GM18858 (cell line): ENCODE data around the gene APBB2.

ENCODE experiments used
- ATAC-seq: cut with Tn5 transposase; IDR thresholded peaks from one replicate; pipeline ENCODE4 v1.9.1; 2021; ENCODE audit not compliant: unreplicated experiment

APBB2 gene

DNA sequence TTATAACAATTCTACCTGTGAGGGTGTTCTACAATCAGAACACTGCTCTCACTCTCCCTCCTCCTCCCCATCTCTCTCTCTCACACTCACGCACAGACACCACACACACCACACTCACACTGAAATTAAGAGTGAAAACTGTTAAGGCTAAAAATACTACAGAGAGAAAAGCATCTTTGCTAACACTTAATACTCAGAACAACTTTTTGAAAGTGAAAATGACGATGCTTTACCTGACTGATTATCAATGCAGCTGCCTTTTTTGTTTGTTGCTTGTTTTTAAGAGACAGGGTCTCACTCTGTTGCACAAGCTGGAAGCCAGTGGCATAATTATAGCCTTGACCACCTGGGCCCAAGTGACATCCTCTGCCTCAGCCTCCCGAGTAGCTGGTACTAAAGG, 222.4 kb downstream of the APBB2 start:
- peak; percentile 64 for ATAC-seq

DNA sequence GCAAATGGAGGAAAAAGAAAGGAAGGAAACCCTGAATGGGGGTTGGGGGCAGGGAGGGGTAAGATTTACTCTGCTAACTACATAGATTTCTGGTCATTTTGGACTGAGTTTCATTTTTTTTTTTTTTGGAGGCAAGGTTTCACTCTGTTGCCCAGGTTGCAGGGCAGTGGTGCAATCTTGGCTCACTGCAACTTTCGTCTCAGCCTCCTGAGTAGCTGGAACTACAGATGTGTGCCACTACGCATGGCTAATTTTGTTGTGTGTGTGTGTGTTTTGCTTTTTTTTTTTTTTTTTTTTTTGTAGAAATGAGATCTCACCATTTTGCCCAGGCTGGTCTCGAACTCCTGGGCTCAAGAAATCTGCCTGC, 223.5 kb downstream of the APBB2 start:
- no peak for ATAC-seq

- ATAC-seq: no peak
These were observed 224.0 kb downstream of the APBB2 start for GRCh38 chr4:40990236-40990898.

DNA sequence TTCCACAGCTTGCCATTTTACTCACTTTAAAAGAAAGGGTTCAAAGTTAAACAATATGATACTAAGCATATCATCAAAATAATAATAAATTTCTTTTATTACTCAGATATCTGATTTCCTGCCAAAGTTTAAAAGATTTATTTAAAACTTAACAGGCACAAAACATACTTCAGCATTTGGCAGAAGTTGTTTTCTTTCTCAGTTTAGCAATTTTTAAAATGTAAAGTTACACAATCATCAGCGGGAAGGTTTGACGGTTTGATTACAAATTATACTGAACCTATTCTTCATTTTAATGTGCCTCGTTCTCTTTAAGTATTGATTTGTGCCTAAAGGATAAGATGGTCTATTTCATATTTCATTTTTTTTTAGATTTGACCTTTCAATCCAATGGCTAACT, 227.2 kb downstream of the APBB2 start:
- no peak for ATAC-seq

DNA sequence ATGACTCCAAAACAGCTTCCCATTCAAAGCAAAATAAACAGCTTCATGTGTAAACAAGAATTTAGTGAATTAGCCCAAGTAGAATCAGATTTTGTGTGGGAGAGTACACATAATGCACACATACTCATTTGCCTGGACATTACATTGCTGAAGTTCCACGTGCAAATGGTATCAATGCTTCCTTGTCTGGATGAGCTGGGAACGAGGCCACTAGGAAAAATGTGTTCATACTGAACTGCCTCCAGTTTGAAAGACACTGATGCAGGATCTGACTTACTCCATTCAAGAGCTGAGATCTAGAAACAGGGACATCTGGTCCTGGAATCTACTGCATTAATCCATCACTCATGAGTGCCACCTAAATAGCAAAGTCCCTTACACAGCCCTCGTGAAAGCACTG, 228.0 kb downstream of the APBB2 start:
- no peak for ATAC-seq

DNA sequence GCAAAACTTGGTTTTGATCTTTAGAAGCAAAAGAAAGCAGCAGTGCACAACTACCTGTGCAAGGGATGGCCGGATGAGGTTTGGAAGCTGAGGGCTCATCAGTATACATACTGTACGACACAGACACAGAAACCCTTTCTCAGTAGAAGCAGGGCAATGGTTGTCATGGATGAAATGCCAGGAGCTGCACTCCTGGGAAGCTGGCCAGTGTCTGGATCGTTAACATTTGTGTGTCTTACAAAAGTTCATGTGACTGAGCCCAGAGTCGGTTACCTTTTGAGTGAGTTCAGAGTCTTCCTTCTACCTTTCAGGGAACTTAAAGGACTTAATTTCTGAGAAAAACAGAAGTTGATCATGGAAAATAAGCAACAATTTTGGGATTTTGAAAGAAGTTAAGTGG, 230.3 kb downstream of the APBB2 start:
- no peak for ATAC-seq

GRCh38 chr4:40980318-40980883, 233.9 kb downstream of the APBB2 start:
- no peak for ATAC-seq

- no peak for ATAC-seq
These were observed 235.8 kb downstream of the APBB2 start for GRCh38 chr4:40978548-40978947.

GRCh38 chr4:40976343-40976742, 238.0 kb downstream of the APBB2 start:
- ATAC-seq: peak; percentile 50

DNA sequence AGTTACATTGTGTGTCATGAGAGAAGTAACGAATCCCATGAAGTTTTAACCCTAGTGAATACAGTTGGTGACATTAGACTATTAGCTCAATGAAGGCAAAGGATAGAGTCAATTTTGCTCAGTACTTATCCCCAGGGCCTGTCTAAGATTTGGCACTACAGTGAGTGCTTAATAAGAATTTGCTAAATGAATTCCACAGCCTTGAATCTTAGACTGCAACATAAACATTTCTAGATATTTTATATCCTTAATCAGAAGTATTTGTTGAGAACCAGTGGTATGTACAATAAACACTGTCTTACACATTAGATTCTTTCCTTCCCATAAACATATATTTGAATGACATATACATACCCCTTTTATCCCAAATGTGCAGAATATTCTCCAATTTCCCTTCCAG, 241.6 kb downstream of the APBB2 start:
- no peak for ATAC-seq

- no peak for ATAC-seq
These were observed 243.0 kb downstream of the APBB2 start for GRCh38 chr4:40971338-40971737.

- ATAC-seq: no peak
These were observed 244.8 kb downstream of the APBB2 start for GRCh38 chr4:40969501-40969900.

DNA sequence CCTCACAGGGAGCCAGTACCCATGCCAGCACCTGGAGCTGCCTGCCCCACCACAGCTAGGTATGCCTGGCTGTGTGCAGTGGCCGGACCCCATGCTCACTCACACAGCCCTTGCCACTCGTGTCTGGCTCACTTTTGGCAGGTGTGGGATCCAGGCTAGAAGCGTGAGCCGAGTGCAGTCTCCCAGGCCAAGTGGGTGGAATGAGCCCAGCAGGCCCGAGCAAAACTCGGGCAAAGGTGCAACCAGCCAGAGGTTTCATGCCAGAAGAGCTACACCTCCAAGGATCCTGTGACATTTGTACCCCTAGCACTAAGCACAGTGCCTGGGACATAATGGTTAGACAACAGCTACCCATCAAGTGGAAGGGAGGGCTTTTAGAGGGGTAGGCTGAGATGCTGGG, 246.8 kb downstream of the APBB2 start:
- no peak for ATAC-seq

DNA sequence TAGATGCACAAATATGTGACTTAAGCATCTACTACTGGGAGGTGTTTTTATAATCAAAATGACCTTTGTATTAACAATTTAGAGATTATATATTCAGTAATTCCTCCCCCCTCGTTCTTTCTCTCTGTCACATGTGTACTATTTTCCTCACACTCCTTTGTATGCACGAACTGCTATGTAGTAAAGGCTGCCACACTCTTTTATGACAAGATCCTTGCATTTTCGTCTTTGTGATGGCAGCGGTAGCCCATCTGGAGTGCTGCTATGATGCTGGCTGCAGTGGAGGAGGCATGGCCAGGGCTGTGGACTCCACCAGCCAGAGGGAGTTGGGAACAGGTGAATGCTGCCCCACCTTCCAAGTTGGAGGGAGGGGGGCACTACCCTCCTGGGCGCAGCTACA, 248.3 kb downstream of the APBB2 start:
- ATAC-seq: no peak

GRCh38 chr4:40963897-40964478, 250.4 kb downstream of the APBB2 start:
- no peak for ATAC-seq

DNA sequence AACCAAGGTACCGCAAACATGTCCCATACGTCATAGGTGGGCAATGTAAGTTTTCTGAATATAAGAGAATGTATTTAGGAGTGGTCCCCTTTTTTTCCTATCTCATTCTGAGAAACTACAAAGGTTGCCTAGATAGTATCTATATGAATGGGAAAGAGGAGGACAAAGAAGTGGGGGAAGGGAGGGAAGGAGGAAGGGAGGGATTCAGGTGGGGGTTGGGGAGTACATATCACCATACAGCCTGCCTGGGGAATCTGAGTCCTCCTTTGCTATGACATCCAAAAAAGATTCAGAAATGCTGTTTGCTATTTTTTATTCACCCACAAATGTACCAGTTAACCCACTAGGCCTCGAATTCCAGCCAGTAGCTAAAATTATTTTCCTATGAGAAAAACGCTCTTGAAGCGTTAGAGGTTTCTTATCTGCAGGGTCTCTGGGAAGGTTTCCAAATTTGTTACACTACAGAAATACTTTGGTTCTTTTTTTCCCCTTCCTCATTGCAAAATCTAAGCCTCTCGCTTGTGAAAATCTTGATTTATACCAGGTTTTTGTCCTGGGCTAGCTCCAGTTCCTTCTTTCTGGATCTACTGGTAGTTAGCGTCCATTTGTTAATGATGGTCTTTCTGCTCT, 251.7 kb downstream of the APBB2 start:
- ATAC-seq: no peak

DNA sequence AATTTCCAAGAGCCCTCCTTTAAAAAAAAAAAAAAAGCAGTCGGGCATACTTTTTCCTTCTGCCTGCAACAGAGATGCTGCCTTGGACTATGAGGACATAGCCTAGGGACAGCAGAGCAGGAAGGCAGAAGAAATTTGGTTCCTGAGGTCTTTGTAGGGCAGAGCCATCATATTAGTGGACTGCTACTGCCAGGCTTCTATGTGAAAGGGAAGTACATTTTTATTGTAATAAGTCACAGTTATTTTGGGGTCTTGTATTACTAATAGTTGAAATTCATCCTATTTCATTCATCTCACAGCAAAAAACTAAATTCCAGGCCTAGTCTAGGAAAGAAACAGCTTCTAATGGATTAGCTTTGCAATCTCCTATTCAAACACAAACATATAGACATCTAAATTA, 253.4 kb downstream of the APBB2 start:
- ATAC-seq: no peak

- no peak for ATAC-seq
These were observed 257.1 kb downstream of the APBB2 start for GRCh38 chr4:40957281-40957680.

DNA sequence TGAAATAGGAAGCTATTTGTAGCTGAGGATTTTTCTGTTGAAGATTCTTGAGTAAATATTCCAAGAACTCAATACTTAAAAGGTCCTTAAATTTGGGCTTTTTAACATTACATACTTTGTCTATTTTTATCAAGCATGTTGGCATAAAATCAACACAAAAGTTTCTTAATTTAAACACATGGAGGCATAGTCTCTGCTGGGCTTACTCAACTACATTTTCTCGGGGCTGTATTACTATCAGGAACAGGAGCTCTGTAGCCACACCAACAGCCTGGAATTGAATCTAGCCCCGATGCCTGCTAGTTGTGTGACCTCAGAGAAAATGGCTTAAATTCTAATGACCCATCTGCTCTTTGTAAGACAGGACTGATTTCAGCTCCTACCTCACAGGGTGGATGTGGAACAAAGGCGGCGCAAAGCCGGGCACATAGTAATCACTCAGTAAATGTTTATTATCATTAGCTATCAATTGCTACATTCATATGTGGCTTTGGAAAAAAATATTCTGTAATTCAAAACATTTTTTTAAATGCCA, 257.6 kb downstream of the APBB2 start:
- ATAC-seq: no peak

DNA sequence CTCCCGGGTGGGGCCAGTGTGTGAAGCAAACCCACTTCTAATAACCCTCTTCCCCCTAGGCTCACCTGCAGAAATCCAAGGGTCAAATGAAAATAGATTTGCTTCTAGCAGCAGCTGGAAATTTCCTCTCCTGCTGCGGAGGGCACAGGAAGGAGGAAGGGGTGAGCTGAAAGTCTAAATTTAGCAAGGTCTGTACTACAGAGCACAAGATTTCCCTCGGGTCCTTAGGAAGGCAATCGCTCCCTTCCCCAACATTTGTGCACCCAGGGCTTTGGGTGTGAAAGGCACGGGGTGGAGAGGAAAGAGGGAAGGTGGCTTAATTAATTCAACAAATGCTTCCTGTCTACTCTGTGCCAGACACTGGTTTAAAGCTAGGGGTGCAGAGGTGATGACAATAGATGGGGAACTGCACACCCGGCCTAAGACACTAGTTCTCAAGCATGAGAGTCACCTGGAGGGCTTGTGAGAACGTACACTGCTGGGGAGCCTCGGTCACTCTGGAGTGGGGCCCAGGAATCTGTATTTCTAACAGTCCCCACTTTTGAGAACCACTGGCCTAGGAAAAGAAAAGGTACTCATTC, 260.2 kb downstream of the APBB2 start:
- no peak for ATAC-seq

DNA sequence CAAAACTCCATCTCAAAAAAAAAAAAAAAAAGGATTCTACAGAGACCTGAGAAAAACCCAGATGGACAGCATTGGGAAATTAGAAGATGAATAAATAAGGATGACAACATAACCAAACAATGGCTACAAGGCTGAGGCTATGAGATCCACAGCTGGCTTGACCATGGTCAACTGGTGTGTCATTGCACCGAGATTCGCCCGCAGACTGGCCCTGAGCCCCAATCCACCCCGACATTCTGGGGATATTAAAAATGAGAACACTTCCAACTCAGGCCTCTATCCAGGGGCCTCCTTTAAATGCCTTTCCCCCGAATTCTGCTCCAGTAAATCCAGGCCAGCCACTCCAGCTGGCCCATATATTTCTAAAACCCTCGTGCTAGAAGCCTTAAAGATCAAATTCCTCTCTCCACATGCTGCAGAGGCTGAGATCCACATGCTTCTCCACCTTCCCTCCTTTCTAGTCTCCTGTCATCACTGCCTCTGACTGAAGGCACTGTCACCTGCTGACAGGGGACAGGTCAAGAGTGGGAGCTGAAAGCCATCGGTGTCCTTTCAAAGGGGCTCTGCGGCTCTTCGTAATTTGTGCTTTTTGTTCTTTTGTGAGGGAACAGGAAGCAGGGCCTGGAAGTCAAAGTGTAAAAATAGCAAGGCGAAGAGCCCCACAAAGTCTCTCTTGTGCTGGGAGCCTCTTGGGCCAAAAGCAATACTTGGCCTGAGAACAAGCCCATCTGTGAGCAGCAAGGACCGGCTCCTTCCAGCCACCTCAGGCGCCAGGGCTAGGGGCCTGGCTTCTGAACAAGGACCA, 260.9 kb downstream of the APBB2 start:
- no peak for ATAC-seq
